ENCODE data around the gene ODC1.

DNA sequence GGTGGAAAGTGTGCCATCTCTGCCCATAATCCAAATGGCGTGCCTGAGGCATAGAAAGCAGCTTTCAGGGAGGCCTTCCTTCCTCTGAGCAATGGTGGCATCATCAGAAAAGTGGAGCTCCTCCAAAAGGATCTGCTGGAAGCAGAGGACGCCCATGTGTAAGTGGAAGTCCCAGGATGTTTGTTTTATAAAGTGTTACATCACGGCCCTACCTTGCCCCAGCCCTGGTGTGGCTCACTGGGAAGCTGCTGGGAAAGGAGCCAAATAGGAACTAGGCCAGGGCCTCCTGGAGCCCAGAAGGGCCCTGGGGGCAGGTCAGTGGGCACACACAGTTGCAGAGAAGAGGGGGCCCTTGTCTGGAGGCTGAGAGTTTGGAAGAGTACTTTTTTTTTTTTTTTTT is 4.2 kb upstream of the ODC1 start:
- TF ChIP-seq, protein P1, sequence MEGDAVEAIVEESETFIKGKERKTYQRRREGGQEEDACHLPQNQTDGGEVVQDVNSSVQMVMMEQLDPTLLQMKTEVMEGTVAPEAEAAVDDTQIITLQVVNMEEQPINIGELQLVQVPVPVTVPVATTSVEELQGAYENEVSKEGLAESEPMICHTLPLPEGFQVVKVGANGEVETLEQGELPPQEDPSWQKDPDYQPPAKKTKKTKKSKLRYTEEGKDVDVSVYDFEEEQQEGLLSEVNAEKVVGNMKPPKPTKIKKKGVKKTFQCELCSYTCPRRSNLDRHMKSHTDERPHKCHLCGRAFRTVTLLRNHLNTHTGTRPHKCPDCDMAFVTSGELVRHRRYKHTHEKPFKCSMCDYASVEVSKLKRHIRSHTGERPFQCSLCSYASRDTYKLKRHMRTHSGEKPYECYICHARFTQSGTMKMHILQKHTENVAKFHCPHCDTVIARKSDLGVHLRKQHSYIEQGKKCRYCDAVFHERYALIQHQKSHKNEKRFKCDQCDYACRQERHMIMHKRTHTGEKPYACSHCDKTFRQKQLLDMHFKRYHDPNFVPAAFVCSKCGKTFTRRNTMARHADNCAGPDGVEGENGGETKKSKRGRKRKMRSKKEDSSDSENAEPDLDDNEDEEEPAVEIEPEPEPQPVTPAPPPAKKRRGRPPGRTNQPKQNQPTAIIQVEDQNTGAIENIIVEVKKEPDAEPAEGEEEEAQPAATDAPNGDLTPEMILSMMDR (IDR thresholded peaks at IDR 0.05): no peak
- no peak for TF ChIP-seq ZFX (IDR thresholded peaks at IDR 0.05; ENCODE audit: borderline replicate concordance)
